HL-60/S4 (cell line): ENCODE results near the gene CD58.

ENCODE experiments used
- in situ Hi-C: fragments of 300-500 bp; cut with MboI; formaldehyde crosslinking; loops from 2 replicates; pipeline ENCODE4 v1.14.3; 2022; ENCODE audit warnings: low sequenced_read_pairs

Gene CD58

DNA sequence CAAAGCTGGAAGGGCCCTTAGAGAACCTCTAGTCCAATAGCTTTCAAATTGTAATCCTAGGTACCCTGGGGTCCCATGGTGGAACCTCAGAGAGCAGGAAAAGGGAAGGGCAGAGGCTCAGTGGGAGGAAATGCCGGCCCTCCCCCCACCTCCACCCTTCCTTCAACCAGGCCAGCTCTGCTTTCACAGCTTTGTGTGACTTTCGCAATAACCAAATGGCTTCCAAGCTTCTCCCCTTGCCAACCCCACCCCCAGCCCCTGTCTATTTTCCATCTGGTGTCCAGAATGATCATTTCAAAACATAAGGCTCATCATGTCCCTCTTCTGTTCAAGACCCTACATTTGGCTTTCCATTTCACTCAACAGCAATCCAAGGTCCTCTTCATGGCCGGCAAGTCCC is 74.4 kb downstream of the CD58 start:
- in situ Hi-C loops = no loop called here

DNA sequence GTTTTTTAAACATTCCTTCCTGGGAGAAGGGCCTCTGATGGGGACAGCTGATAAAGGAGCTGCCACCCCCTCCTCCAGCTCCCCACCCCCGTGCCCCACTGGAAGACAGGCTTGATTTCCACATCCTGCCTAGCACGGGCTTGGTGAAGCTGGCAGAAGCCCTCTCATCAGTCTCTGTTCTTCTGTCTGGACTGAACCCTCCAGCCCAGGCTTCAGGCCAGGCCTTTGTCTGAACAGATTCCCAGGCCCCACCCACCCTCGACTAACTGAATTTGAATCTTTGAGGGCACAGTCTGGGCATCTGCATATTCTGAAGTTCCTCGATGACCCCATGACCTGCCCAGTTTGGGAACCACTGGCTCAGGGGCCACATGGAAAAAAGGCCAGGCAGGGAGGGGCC is 75.3 kb downstream of the CD58 start:
- in situ Hi-C loops = no loop called here

DNA sequence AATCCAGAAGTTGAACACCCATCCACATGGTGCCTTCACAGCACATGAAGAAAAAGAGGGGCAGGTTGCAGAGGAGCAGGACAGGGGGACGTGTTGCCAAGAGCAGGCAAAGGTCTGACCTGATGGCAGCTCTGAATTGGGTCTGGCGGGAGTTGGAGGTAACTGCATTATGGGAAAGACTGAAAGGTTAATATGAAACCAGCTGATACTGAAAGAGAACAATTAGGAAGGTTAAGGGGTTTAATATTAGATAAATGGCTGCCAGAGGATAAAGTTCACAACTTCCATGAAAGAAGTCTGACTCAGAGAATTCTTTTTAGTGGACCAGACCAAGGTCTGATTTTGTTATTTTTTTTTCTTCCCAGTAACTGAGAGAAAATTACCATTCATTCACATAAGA is 76.1 kb downstream of the CD58 start:
- in situ Hi-C loops = no loop called here

DNA sequence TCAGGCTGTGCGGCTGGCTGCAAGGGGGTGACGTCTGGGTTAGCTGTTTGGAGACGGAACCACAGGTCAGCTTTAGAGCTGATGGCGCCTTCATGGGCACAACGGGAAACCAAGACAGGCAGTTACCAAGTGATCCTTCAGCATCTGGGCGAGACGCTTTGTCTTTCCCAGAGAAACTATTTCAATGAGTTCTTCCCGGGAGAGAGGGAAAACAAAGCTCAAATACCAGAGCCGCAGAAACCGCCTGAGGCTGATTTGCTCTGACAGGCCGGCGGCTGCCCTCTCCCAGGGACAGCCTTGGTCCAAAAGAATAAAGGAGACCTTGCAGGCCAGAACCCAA is 76.5 kb downstream of the CD58 start:
- in situ Hi-C loops = no loop called here

GRCh38 chr1:116493484-116494352 is 77.1 kb downstream of the CD58 start:
- in situ Hi-C loops = no loop called here

- in situ Hi-C loops = no loop called here
These were observed 77.8 kb downstream of the CD58 start for GRCh38 chr1:116493036-116493435.

DNA sequence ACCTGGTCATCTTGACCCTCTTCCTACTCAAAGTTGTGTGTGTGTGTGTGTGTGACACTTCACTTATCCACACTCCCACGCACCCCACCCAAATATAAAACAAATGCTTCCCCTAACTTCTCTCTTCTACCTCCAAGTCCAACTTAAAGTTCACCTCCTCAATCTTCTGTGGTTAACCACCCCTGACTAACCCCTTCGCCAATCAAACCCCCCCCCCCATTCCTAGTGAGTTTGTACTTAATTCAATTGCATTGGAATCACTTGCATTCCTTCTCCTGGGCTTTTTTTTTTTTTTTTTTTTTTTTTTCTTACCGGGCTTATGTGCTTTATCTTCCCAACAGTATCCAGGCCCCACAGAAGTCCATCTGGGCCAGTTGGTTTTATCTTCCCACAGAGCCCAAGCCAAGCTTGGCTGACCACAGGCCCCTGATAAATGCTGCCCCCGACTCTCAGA is 78.4 kb downstream of the CD58 start:
- in situ Hi-C loops = no loop called here

GRCh38 chr1:116491700-116492357 is 79.0 kb downstream of the CD58 start:
- in situ Hi-C loops = no loop called here

DNA sequence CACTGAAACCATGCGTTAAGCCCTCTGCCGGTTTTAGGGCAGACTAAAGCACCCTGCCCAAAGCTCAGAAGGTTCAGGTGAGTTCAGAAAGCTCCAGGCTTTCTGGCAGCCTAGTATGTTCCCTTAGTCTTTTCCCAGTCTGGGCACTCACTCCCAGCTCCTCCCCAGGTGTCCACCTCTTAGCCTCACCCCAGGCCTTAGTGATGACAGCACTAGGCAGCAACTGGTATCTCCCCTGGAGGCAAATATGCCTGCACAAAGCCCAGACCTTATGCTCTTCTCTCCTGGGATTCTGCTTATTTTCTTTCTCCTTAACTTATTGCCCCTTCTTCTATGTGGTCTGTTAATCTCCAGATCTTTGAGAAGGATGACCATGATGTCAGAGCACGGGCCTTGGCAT is 80.2 kb downstream of the CD58 start:
- in situ Hi-C loops = no loop called here

DNA sequence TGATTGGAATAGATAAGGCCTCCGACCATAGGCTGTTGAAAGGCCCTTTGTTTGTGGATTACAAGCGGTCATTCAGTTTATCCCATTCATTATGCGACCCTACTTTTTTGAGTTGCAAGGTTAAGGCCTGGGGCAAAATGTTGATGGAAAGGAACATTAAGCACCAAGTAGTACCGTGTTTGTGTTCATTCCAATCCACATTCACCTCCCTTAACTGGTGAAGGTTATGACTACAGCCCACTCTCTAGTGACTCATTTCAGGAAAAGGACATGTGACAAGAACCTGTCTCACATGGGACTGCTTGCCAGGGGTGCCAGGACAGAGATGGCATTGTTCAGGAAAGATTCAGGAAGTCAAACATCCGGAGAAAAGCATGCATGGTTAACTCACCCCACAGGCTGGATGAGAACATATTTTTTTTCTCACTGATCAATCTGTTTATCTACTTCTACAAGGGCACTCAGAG is 81.6 kb downstream of the CD58 start:
- in situ Hi-C loops = loop anchor here (10.0 kb wide), 1 partner anchor 114 kb away; the partner anchor contains the start of gene ATP1A1

DNA sequence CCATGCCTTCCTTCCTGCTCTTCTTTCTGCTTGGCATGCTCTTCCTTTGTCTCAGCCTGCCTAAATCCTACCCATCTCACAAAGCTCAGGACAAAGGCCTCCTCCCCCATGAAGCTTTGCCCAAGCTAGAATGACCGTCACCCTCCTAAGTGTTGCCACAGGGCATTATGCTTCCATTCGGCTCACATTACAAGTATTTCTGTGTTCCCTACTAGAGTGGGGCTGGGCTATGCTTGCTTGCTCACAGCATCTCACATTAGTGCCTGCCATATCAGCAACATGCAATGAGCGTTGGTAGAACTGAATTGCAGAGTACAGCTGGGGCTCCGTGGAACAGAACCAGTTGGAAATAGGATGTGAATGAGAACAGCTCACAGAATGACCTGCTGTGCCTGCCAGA is 82.8 kb downstream of the CD58 start:
- in situ Hi-C loops = loop anchor here (10.0 kb wide), 1 partner anchor 113 kb away; the partner anchor contains the start of gene ATP1A1

GRCh38 chr1:116487583-116487982 is 83.2 kb downstream of the CD58 start:
- in situ Hi-C loops = loop anchor here (10.0 kb wide), 1 partner anchor 113 kb away; the partner anchor contains the start of gene ATP1A1

GRCh38 chr1:116487031-116487430 is 83.8 kb downstream of the CD58 start:
- in situ Hi-C loops = loop anchor here (10.0 kb wide), 1 partner anchor 112 kb away; the partner anchor contains the start of gene ATP1A1

GRCh38 chr1:116486424-116486823 is 84.4 kb downstream of the CD58 start:
- in situ Hi-C loops = loop anchor here (10.0 kb wide), 1 partner anchor 112 kb away; the partner anchor contains the start of gene ATP1A1

DNA sequence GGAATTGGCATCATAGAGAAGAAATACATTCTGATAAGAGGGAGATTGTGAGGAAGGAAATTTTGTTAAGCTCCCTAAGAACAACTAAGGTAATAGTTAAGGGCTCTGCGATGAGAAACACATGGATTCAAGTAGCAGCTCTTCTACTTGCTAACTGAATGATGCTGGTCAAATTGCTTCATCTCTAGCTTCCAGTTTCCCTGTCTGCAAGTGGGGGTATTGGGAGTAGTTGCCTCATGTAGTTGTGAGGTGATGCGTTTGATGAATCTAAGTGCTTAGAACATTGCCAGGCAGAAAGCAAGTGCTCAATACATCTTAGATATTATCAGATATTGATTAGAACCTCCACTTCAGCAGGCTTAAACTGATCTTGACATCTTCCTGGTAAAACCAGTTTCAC is 84.8 kb downstream of the CD58 start:
- in situ Hi-C loops = loop anchor here (10.0 kb wide), 1 partner anchor 111 kb away; the partner anchor contains the start of gene ATP1A1

DNA sequence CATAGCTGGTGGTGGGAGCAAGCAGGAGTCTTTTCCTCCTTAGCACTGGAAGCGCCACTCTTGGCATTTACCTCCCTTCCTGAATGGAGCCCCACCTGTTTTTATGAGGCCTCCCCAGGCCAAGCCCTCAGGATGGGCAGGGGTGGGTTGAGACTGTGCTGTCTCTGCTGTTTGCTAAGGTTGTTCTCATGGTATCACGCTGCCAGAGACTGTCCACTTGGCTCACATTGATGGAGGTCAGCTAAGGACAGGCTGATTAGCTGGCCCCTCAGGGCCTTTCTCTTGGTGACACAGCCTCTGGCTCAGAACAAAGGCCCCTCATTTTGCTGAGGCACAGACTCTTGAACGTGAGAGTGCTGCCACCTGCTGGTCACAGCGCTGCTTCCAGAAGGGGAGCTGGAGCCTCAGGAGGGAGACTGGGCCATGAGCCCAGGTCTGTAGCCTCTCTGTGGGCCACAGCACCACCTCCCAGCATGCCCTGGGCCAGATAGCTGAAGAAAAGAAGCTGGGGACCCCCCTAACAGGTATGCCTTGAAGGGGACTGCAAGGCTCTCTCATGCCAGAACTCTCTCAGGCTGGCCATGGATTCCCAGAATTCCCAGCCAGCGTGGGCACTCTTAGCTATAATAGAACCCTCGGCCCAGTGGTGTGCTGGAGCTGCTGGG is 85.6 kb downstream of the CD58 start:
- in situ Hi-C loops = loop anchor here (10.0 kb wide), 1 partner anchor 110 kb away; the partner anchor contains the start of gene ATP1A1

DNA sequence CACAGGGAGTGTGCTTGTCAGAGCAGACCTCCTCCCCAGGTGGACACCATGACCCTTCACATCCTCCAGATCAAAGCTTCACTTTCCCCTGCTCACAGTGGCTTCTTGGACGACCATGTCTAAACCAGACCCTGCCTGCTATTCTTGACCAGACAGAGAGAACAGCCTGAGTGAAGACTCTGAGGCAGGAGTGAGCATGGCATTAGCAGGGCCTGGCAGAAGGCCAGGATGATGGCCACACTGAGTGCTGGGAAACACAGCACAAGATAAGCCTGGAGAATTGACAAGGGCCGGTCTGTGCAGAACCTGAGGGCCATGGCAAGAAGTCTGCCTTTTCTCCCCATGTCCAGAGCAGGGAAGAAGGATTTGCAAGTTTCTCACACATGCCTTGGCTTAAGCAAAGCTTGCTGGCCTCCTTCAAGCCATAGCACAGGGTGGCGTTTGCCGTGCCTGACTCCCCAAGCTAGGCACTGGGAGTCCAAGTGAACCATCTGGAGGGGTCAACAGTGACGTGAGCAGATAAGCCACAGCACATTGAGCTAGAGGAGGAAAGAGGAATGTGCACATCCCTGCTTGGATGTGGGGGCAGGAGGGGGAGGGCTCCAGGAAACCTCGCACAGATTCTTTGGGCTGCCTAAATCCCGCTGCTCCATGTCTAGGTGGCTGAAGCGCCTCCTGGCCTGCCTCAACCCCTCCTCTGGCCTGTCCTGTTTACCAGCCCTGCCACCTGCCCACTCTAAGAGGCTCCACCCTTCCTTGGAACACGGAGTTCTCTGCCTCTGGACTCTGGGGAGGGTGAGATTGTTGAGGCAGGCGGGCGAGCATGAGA is 87.1 kb downstream of the CD58 start:
- in situ Hi-C loops = loop anchor here (5.0 to 10.0 kb wide), 2 partner anchors 109 to 351 kb away; partner anchors contain the start of gene ATP1A1

DNA sequence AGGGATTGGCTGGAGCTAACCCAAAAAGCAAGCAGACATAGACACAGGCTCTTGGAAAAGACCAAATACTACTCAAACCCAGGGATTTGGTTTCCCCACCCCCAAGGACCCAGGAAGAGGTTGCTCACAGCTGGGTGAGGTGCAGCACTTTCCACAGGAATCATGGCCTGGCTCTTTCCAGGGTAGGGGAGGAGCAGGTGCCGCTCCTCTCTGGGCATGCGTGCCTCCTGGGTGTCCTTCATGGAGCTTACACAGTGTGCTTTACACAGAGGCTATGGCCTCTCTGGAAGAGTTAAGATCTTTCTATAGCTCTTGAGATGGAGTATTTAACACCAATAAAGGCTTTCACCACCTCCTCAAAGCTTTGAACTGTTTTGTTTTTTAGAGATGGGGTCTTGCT is 88.3 kb downstream of the CD58 start:
- in situ Hi-C loops = loop anchor here (5.0 to 10.0 kb wide), 2 partner anchors 108 to 350 kb away; partner anchors contain the start of gene ATP1A1

DNA sequence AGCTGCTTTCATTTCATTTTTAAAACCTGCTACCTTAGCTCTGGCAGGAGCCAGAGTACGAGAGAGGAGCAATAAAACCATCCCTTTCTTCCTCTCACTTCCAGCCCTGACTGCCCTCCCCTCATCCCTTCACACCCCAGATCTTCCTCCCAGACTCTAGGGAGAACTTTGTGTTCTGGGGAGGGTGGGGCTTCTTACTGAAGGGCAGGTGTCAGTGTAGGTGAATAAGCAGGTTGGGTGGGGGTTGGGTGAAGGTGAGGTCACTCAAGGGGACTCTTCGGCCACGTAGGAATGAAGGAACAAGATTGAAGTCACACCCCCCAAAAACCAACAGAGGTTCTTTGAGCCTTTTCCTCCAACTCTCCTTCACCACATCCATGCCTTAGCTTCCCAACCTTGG is 88.9 kb downstream of the CD58 start:
- in situ Hi-C loops = loop anchor here (5.0 to 10.0 kb wide), 2 partner anchors 107 to 350 kb away; partner anchors contain the start of gene ATP1A1

DNA sequence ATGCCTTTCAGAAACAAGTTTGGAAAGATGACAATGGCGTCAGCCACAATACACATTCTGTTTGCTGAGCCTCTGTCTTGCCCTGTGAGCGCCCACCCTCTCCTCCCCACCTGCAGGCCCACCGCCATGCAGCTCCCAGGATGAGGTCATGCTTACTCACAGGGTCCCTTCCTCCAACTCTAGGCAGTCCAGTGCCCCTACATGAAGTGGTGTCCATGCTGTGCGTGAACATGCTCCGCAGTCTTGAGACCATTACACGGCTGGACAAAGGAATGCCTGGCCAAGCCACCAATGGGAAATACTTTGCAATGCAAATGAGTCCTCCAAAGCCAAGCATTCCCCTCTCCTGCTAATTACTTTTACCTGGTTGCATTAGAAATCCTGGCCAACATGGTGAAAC is 92.2 kb downstream of the CD58 start:
- in situ Hi-C loops = no loop called here
